GM19395 (cell line): ENCODE measurements around the gene ANGPTL2.

Source experiments
- ATAC-seq: cut with Tn5 transposase; IDR thresholded peaks from one replicate; pipeline ENCODE4 v1.9.1; 2021; ENCODE audit warnings: mild to moderate bottlenecking, moderate library complexity; ENCODE audit not compliant: unreplicated experiment

ANGPTL2 gene

DNA sequence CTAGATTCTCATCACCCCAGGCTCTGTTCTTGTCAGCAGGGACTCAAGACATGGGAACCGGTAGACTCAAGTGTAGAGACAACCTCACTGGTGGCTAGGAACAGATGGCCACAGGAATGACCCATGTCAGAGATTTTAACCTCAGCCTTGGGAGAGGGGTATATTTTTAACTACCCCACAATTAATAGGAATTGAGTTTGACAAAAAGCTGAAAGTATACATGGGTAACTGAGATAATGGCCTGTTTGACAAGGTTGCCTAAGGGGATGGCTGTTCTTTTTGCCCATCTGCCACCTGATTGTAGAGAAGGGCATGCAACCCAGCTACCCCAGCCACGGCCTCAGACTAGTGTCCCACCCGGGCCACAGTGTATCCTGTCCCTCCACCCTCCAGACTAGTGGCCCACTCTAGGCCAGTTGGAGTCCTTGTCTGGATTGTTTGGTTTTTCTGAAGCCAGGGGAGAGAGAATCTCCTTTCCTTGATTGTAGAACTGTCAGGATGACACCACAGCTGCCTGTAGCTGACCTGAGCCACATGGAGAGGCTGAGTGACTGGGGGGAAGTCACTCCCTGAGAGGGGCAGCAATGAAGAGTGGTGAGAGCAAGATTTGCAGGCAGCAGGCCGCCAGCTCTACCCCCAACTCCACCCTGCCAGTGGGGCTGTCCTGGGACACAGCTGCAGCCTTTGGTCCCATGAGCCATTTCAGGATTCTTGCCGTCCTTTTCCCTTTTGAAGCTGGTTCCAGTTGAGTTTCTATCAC, 14.6 kb upstream of the ANGPTL2 start:
- no peak for ATAC-seq

DNA sequence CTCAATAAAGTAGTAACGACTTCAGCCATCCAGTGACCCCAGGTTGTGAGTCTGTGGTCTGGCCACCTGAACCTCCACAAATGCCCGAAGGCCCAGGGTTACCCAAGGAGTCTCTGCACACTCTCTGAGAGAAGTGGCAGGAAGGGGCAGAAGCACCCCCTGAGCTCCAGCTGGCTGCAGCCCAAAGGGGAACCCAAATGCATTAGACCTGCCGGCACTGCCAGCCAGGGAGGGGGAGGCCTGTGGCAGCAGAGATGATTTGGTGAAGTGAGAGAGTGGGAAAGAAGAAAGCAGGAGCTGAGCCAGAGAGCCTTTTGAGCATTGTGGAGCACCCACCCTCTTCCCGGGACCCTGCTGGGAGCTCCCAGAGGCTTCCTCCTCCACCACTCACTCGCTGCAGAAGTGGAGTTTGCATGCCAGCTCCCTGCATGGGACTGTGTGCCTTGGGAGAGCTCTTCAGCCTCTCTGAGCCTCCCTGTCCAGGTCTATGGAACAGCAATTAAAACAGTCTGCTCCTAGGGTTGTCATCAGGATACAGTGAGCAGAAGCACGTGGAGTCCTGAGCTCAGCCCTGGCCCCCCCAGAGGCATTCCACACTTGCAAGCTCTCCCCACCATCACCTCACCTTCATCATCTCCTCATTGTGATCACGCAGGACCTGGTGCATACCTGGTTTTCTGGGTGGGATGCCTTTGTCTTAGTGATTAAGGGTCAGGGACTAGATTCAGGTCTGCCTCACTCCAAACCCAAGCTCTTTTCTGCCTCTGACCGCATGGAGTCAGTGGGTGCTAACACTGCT, 13.8 kb upstream of the ANGPTL2 start:
- no peak for ATAC-seq

DNA sequence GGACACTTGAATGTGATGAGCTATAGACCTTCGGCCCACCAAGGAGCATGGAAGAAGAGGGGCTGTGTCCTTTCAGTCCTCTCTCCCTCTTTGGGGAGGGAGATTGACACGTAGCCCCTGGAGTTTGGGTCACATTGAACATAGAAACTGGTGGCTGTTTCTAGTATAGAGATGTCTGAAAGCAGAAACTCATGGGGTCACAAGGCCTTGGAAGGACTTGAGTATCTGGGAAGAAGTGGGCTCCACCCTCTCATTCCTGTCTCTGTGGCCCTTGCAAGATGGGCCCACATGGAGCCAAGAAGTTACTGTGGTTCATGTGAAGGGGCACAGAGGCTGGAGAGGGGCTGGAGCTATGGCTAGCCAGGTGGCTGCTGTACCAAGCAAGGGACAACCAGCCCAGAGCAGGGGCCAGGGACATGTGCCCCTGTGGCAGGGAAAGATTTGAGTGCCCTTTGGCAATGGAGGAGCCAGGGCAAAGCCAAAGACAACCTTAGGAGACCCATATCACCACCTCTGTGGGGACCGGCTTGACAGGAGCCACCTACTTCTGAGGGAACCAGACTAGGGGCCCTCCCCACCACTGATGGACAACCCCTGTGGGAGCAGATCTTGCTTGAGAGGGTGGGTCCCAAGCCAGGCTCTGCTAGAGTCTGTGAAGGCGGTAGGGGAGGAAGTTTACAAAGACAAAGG, 12.8 kb upstream of the ANGPTL2 start:
- ATAC-seq: no peak

DNA sequence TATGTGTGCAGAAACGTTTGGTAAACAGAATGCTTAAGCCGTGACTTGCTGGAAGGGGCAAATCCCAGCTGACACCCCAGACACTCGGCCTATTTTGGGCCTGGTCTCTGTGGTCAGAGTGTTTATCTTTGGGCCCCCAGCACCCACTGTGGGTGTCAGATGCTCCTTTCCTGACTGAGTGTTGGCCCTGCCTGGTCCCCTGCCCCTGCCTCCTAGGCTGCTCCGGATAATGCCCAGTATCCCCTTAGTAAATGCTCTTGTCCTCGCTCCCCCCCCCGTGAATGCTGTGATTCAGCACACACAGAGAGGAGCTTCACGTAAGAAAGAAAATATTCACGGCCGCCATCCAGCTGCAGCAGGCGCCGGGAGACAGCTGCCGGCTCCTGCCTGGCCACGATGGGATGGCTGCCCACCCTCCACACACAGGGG, 11.3 kb upstream of the ANGPTL2 start:
- no peak for ATAC-seq

DNA sequence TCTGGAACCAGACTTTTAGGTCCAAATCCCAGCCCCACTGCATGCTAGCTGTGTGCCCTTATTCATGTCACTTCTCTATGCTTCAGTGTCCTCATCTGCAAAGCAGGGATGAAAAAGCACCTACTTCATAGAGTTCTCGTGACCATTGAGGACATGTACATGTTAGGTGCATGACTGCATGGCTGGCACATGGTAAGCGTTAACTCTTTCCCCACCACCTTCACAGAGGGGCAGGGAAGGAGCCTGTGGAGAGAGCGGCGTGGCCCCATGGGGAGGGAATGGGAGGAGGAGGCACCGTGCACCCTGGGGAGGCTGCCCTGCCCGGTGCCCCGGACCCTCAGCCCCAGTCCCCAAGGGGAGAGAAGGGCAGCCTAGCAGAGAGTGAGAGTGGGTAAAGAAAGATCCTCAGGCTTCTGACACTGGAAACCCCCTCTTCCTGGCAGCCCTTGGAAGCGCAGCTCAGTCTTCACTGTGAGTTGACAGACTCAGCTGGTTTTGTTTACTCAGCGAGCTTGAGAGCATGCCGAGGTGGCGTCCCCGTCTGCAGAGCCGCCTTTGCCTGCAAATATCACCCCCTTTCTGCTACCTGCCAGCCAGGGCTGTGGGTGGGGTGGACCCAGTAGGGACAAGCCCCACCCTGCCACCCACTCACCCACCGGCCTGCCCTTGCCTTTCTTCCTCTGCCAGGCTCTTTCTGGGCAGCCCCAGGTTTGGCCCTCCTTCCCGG, 10.6 kb upstream of the ANGPTL2 start:
- ATAC-seq: no peak

DNA sequence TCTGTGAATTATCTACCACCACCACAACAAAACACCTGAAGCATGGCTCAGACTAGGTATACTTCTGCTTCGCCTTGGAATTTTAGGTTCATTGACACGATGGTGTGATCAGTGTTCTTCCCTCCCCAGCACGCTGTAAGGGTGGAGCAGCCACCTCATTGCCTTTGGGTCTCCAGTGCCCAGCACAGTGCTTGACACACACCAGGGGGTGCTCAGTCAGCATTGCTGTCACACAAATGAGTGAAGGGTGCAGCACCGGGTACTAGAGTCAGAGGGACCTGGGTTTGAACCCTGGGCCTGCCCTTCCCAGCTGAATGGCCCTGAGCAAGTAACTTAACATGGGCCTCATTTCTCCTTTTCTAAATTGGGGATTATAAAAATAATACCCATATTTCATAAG, 9.9 kb upstream of the ANGPTL2 start:
- ATAC-seq: no peak

DNA sequence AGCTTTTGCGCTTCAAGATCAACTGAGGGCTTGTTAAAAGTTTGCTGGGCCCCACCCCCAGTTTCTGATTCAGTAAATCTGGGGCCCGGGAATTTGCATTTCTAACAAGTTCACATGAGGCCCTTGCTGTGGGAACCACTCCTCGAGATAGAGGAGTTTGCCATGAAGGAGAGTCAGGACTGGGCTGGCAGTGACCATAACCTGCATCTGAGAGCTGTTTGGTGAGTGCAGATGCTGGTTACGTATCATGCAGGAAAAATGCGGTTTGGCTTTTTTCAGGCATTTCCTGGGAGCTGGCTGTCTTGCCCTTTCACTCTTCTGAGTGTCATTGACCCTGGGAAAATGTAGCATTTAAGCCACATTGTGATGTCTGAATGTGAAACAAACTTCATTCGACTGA, 9.4 kb upstream of the ANGPTL2 start:
- ATAC-seq: no peak

DNA sequence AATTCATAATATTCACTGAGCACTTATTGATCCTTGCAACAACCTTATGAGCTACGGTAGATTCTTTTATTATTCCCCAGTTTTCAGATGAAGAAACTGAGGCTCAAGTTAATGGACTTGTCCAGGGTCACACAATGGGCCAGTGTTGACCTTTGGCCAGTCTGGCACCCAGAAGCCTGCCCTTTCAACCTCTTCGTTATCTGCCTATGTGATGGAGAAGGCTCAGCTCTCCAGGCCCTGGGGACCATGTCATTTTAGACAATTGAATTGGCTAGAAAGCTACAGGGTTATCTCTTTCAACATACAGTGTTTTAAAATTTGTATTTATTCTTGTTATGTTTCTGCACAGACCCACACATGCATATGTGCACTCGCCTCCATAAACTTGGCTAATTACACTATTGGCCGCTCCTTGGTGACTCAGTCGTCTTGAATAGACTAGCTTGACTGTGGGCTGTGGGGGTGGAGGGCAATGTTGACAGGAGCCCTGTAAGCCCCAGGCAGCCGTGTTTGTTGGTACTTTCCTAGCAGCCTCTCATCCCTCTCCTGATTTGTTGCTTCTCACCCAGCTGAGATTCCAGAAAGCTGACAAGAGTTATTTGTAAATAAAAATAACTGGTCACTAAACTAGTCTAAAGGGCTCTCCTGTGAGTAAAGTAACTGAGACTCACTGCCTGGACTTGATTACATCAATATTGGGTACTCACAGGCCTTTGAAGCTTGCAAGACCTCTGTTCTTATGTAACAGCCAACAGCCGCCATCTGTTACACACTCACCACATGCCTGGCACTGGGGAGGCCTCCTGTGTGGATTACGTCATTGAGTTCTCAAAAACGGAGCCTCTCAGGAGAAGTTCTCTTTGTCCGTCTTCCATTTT, 8.5 kb upstream of the ANGPTL2 start:
- ATAC-seq: no peak

DNA sequence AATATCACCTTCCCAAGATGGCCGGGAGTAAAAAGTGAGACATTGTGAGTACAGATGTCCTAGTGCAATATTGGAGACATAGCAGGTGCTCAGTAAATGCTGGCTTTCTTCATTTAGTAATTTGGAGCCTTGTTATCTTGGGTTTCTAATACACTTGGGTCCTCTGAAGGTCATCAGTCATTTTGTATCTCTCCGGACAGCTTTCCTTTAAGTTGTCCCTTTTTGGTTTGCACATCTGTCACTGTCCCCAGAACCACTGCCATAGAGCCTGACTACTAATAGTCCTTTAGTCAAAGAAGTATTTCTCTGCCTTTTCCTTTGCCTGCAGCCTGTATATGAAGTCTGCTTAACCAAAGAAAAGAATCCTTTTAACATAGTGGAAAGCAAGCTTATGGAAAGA, 7.8 kb upstream of the ANGPTL2 start:
- no peak for ATAC-seq

DNA sequence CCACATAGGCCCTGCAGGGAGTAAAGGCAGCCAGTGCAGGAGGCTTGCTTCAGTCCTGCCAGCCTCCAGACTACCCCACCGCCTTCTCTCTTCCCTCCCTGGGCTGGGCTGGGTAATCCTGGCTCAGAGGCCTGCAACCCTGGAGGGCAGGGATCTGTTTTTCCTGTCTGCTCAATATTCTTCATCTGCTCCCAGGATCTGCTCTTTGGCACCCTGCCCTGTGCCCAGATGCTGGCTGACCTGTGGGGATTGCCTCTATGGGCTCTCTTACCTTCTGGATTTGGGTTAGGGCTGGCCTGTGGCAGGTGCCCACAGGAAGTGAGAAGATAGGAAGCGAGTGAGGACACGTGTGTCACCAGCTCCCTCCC, 7.3 kb upstream of the ANGPTL2 start:
- ATAC-seq: no peak

DNA sequence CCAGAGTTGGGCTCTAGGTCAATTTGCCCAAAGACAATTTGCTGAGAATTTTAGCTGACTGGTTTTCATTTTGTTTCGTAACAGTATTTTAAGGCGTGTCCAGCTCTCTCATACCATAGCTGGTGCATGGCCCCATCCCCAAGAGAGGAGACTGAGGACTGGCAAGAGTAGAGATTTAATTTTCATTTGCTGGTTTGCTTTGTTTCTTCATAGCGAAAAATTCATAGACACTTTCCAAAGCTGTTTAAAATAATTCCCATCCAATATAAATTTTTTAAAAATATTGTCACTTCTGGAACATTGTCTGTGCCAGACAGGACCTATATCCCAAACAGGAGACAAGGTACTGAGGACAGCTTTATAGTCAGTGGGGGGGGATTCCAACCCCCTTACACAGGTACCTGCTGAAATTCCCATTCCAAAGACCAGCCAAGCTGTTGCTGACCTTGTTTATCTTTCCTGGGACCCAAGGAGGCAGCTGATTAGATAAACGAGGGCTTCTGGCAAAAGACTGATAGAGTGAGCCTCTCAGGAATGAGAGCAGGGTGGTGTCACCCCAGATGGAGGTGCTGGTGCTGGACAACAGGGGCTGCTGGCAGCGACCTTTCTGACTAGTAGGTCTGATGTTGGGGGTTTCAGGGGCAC, 6.8 kb upstream of the ANGPTL2 start:
- no peak for ATAC-seq

DNA sequence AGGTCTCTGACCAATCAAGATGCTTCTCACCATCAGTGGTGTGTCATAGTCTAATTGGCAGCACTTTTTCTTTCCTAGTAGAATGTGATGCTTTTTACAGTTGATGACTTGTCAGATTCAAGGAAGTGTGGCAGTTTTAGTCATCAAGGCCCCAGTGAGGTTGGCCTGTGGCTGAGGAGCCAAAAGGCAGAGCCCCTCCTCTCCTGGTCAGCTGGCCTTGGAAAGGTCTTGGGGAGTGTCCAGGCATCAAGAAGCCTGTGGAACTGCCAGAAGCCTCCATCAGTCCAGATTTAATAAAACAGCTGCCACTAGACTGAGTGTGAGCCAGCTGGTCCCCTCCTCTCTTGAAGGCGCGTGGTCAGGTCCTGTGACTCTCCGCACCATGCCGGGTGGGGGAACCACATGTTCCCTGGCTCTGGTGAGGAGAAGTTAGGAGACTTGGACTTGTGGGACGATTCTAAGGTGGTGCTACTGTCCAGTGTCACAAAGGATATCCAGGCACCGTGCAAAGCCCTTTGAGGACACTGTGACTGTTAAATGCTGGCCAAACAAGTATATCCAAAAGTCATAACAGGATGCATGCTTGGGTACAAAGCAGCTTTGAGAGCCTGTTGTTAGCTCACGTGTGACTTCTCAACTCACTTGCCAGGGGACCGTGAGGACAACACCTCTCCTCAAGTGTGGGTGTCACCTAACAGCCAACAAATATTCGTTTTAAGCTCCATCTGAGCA, 6.1 kb upstream of the ANGPTL2 start:
- ATAC-seq: no peak

DNA sequence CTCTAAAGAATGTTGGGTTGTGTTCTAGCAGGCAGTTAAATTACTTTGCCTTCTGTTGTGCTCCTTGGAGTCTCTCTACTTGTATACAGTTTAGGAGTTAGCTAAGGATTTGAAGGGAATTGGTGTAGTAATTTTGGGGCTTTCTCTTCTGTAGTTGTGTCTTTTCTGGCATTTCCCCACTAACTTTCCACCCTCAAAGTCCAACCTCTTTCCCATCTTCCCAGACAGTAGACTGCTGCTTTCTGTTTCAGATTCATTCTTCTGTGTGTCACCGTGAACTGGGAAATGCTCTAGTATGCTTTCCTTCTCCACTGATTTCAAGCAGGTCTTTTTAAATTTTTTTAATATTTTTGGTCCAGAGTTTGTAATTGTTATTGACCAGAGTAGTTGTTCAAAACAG, 4.5 kb upstream of the ANGPTL2 start:
- no peak for ATAC-seq

DNA sequence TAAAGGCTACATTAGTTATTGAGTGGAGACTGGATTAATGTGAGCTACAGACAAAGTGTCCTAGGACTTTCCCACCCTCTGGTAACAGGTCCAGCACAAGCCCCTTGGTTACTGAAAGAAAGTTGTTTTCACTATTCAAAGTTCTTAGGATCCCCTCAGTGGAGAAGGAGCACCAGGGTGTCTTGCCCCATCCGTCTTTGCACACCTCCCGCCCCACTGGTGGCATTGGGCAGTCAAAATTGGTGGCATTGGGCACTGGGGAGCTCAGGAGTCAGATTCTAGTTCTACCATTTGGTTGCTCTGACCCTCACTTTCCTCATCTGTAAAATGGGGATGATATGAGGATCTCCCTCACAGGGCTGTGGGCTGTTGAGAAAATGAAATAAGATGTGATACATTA, 2.4 kb upstream of the ANGPTL2 start:
- no peak for ATAC-seq

DNA sequence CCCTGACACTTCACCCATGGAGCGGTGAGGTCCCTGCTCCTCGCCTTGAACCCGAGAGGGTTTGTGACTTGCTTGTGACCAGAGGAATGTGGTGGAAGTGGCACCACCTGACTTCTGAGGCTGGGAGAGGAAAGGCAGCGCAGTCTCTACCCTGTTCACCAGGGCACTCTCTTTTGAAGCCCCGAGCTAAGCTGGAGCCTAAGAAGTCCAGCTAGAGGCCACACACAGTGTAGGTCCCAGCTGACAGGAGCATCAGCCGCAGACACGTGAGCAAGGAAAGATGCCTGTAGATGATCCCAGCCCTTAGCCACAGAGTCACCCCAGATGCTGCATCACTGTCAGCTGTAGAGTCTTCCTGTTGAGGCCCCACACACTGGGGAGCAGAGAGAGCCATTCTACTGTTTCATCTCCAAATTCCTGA, 1.7 kb upstream of the ANGPTL2 start:
- ATAC-seq: no peak

DNA sequence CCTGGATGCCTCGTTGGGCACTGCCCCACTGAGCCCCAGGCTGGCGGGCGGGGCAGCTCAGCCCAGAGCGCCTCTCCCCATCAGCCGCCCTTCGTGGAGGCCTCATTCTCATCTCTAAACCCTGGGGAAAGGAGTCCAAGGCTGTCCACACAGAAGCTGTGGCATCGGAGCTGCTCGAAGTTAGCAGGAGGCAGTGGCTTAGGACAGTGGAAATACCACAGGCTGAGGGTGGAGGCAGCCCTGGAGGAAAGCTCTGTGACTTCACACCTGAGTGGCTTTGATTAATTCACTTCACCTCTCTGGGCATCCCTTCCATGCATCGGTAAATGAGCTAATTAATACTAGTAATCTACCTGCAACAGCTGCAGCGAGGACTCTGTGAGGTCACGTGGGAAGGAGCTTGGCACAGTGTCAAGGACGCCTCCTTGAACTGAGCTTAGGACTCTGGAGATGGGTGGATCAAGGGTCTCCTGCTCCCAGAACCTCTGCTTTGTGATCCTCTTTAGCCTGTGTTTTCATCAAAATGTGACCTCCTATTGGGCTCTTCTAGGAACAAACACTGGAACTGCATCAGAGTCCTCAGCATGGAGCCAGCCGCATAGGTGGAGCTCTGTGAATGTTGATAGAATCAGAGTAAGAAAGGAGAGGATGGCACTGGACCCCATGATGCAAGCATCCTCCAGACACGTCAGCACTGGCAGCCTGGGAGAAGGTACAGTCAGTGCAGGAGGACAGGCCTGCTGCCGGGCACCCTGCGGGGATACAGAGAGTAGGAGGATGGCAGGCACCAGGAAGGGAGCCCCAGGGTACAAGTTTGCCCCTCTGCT, 842 bp upstream of the ANGPTL2 start:
- ATAC-seq: no peak

DNA sequence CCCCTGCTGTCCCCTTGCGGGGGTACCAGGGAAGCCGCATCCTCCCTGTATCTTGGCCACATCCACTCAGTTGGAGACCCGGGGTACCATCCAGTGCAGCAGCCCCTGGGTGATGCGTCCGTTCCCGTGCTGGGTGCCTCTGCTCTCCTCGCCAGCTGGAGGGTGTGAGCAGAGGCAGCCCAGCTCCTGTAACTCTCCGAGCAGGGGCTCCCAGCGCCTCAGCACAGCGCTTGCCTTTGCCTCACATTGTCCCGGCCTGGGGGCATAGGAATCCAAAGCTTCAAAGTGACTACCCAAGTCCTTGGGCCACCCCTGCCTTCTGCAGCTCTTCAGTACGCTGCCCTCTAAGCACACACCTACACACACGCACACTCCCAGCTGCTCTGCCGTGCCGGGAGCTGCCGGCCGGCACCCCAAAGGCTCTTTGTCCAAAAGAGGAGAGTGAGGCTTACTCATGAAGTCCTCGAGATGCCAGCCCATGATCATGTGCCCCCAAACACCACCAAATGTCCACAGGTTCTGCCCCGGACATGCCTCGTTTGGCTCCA, 733 bp downstream of the ANGPTL2 start:
- ATAC-seq: no peak

DNA sequence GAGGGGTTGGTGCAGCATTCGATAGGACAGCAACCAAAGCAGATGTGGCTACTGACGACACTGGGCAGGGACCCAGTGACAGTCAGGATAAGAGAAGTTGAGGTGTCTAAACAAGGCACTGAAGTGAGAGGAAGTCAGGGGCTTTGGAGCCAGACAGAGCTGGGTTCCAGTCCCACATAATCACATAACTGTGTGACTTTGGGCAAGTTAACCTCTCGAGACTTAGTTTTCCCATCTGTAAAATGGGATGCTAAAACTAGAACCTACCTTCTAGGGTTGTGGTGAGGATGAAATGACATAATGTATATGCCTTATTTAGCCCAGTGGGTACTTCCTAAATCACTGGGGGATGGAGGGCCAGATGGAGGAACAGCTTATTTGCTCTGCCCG, 3.1 kb downstream of the ANGPTL2 start:
- no peak for ATAC-seq
